SK-N-SH (cell line): ENCODE results near the gene ALX3. TPM values are rescaled to one million over a fixed set of nuclear protein-coding genes. Genes with fewer than 3 reads are reported as not detected.

Source experiments
- CTCF ChIA-PET: fragments of 300-600, 350-600 bp; formaldehyde crosslinking; extraction: SDS; loops from one replicate; lab custom pipeline; 2021; lab: Yijun Ruan, JAX
- POLR2A ChIA-PET: fragments of 350-600 bp; sonication (Branson Sonifier 250); formaldehyde crosslinking; extraction: SDS; loops from one replicate; lab custom pipeline; 2020; ENCODE audit warnings: antibody characterized with exemption, inconsistent platforms; lab: Yijun Ruan, JAX
- DNase-seq: peaks from one replicate; pipeline ENCODE4 v3.0.0; 2012
- H2AFZ ChIP-seq: fragments of 200-600 bp; sonication (generic); 2 replicates; pipeline ENCODE4 v1.8.1; 2016; ENCODE audit warnings: antibody characterized with exemption, mild to moderate bottlenecking, low read depth
- H3F3A ChIP-seq: fragments of 200-600 bp; sonication (generic); replicated peaks from 2 replicates; pipeline ENCODE3; 2016; ENCODE audit warnings: antibody characterized with exemption, mild to moderate bottlenecking; ENCODE audit not compliant: insufficient read depth
- H3K27ac ChIP-seq, 2 experiments: fragments of 200-500 bp in 1 of 2; fragments of 200-600 bp in 1 of 2; sonication (Bioruptor generic) in 1 of 2; sonication (generic), shearing (Covaris generic) in 1 of 2; 2 replicates each; pipeline versions ENCODE4 v1.5.1 to v1.6.1; 2014 to 2016; ENCODE audit warnings: low read depth in 2 of 2, inconsistent platforms in 1 of 2, low read length in 1 of 2, mild to moderate bottlenecking in 1 of 2, mixed read lengths in 1 of 2
- H3K27me3 ChIP-seq: fragments of 200-600 bp; sonication (generic), shearing (Covaris generic); 2 replicates; pipeline ENCODE4 v1.6.1; 2016; ENCODE audit warnings: mixed run types; ENCODE audit not compliant: insufficient read depth
- H3K36me3 ChIP-seq, 2 experiments: fragments of 200-500 bp in 1 of 2; fragments of 200-600 bp in 1 of 2; sonication (Bioruptor generic) in 1 of 2; sonication (generic) in 1 of 2; replicated peaks in 1 of 2; 2 replicates each; pipeline versions ENCODE3 to v1.5.1; 2014 to 2016; ENCODE audit warnings: low read length in 1 of 2, mild to moderate bottlenecking in 1 of 2; ENCODE audit not compliant: insufficient read depth in 2 of 2, control insufficient read depth in 1 of 2
- H3K4me1 ChIP-seq, 2 experiments: fragments of 200-500 bp in 1 of 2; fragments of 200-600 bp in 1 of 2; sonication (Bioruptor generic) in 1 of 2; sonication (generic), shearing (Covaris generic) in 1 of 2; 2 replicates each; pipeline versions ENCODE4 v1.5.1 to v1.6.1; 2014 to 2016; ENCODE audit warnings: low read depth in 1 of 2, low read length in 1 of 2, mixed run types in 1 of 2; ENCODE audit not compliant: insufficient read depth in 2 of 2, control insufficient read depth in 1 of 2
- H3K4me2 ChIP-seq: fragments of 200-600 bp; sonication (generic), shearing (Covaris generic); 2 replicates; pipeline ENCODE4 v1.6.1; 2017; ENCODE audit warnings: mixed run types
- H3K4me3 ChIP-seq, 2 experiments: fragments of 200-500 bp in 1 of 2; fragments of 200-600 bp in 1 of 2; sonication (Bioruptor generic) in 1 of 2; sonication (generic), shearing (Covaris generic) in 1 of 2; 2 replicates each; pipeline versions ENCODE4 v1.5.1 to v1.8.1; 2014 to 2016; ENCODE audit warnings: low read depth in 2 of 2, inconsistent platforms in 1 of 2, low read length in 1 of 2, mild to moderate bottlenecking in 1 of 2, mixed read lengths in 1 of 2, moderate library complexity in 1 of 2
- H3K79me2 ChIP-seq: fragments of 200-600 bp; sonication (generic); 2 replicates; pipeline ENCODE4 v1.8.1; 2017; ENCODE audit warnings: mild to moderate bottlenecking; ENCODE audit not compliant: insufficient read depth
- H3K9ac ChIP-seq: fragments of 200-600 bp; sonication (generic); 2 replicates; pipeline ENCODE4 v1.6.1; 2017; ENCODE audit warnings: mixed run types
- H3K9me2 ChIP-seq: fragments of 200-600 bp; sonication (generic); 2 replicates; pipeline ENCODE4 v1.6.1; 2017; ENCODE audit warnings: mixed run types
- H3K9me3 ChIP-seq: fragments of 200-600 bp; sonication (generic); 2 replicates; pipeline ENCODE4 v1.6.1; 2017; ENCODE audit warnings: mixed run types, mild to moderate bottlenecking, moderate library complexity
- H4K20me1 ChIP-seq: fragments of 200-600 bp; sonication (generic); 2 replicates; pipeline ENCODE4 v1.6.1; 2017; ENCODE audit warnings: mild to moderate bottlenecking, mixed run types; ENCODE audit not compliant: insufficient read depth
- ELF1 ChIP-seq: IDR thresholded peaks from 2 replicates; pipeline ENCODE4 v1.4.0; 2012
- EP300 ChIP-seq, 2 experiments: IDR thresholded peaks; 2 replicates each; pipeline versions ENCODE4 v1.4.0 to v1.6.1; 2012; ENCODE audit warnings: borderline replicate concordance in 1 of 2, low read depth in 1 of 2, low read length in 1 of 2
- EZH2phosphoT487 ChIP-seq: fragments of 200-600 bp; sonication (generic); IDR thresholded peaks from 2 replicates; pipeline ENCODE4 v1.6.1; 2017; ENCODE audit warnings: low read depth, mixed run types, mild to moderate bottlenecking, antibody characterized with exemption, moderate library complexity, borderline replicate concordance
- FOXJ3 ChIP-seq: sonication (generic); formaldehyde crosslinking; IDR thresholded peaks from 2 replicates; pipeline ENCODE4 v1.5.1; 2020; ENCODE audit warnings: mild to moderate bottlenecking, missing genetic modification reagents
- FOXM1 ChIP-seq: IDR thresholded peaks from 2 replicates; pipeline ENCODE4 v1.4.0; 2012; ENCODE audit warnings: low read depth, mild to moderate bottlenecking
- IRF3 ChIP-seq: fragments of 150-350 bp; IDR thresholded peaks from 2 replicates; pipeline ENCODE4 v1.6.1; 2016; ENCODE audit warnings: mild to moderate bottlenecking, low read depth, low read length
- JUND ChIP-seq: IDR thresholded peaks from 2 replicates; pipeline ENCODE4 v1.4.0; 2012
- MXI1 ChIP-seq: IDR thresholded peaks from 2 replicates; pipeline ENCODE4 v1.6.1; 2012; ENCODE audit warnings: mild to moderate bottlenecking, low read depth, low read length, improper control_type of control experiment
- NRF1 ChIP-seq: IDR thresholded peaks from 2 replicates; pipeline ENCODE4 v1.6.1; 2012; ENCODE audit warnings: low read depth, mild to moderate bottlenecking, low read length
- PBX3 ChIP-seq: IDR thresholded peaks from 2 replicates; pipeline ENCODE4; 2012
- POLR2AphosphoS5 ChIP-seq: IDR thresholded peaks from 2 replicates; pipeline ENCODE4 v1.6.1; 2012; ENCODE audit warnings: low read depth, low read length
- RAD21 ChIP-seq: IDR thresholded peaks from 2 replicates; pipeline ENCODE4 v1.6.1; 2012; ENCODE audit warnings: mild to moderate bottlenecking, low read length
- RCOR1 ChIP-seq: fragments of 150-350 bp; IDR thresholded peaks from 2 replicates; pipeline ENCODE4 v1.6.1; 2017; ENCODE audit warnings: antibody characterized with exemption, low read length
- REST ChIP-seq: IDR thresholded peaks from 2 replicates; pipeline ENCODE4 v1.6.1; 2012; ENCODE audit warnings: mild to moderate bottlenecking, low read depth, low read length, moderate library complexity
- RFX5 ChIP-seq: IDR thresholded peaks from 2 replicates; pipeline ENCODE4 v1.6.1; 2012; ENCODE audit warnings: mild to moderate bottlenecking, improper control_type of control experiment, low read length
- RXRA ChIP-seq: IDR thresholded peaks from 2 replicates; pipeline ENCODE4 v1.4.0; 2012; ENCODE audit warnings: low read depth, mild to moderate bottlenecking, borderline replicate concordance
- SIN3A ChIP-seq: IDR thresholded peaks from 2 replicates; pipeline ENCODE4 v1.6.1; 2012; ENCODE audit warnings: low read depth, mild to moderate bottlenecking, low read length, moderate library complexity, borderline replicate concordance
- TAF1 ChIP-seq: IDR thresholded peaks from 2 replicates; pipeline ENCODE4 v1.6.1; 2012; ENCODE audit warnings: low read depth, mild to moderate bottlenecking, low read length, moderate library complexity, borderline replicate concordance
- TCF12 ChIP-seq: IDR thresholded peaks from 2 replicates; pipeline ENCODE4 v1.4.0; 2012
- TEAD4 ChIP-seq: IDR thresholded peaks from 2 replicates; pipeline ENCODE4 v1.4.0; 2012; ENCODE audit warnings: mild to moderate bottlenecking, borderline replicate concordance; ENCODE audit not compliant: insufficient read depth
- ZBTB33 ChIP-seq: IDR thresholded peaks from 2 replicates; pipeline ENCODE4 v1.4.0; 2012; ENCODE audit warnings: low read depth, borderline replicate concordance
- WGBS: methylation state at CpG from one replicate; pipeline ENCODE4 v1.1.6; 2017; ENCODE audit warnings: low lambda C conversion rate; 5-methylcytosine and 5-hydroxymethylcytosine counted together
- polyA plus RNA-seq, 3 experiments: library from polyadenylated mRNA; depleted of rRNA; stranded (reverse); fragments of >200 nt; gene quantifications; 2 replicates each; pipeline ENCODE4 v1.2.3, GENCODE V29; 2012

ALX3 gene
- polyA plus RNA-seq, 1 of the 3 experiments (the other 2 are of a cell fraction): not detected

GRCh38 chr1:110091791-110092190 is 21.3 kb upstream of the ALX3 start:
- H3K36me3 ChIP-seq: no peaks in the 10 kb centered on the region
- 80% methylated on average over 3 of the region's 3 CpGs for WGBS
- no peak overlapping the region for H3K9ac ChIP-seq
- peaks cover 0 to 83% of the 10 kb centered on the region in 2 experiments; a peak in 2 of 4 replicates for H3K4me1 ChIP-seq
- H3K27me3 ChIP-seq: no peaks in the 10 kb centered on the region
- CTCF ChIA-PET: interaction anchor here (0.8 to 51.7 kb wide), 11 partner anchors 10 to 111 kb away, joined by 3 to 1768 read pairs (median 7); partner anchors contain the start of genes AHCYL1 and STRIP1
- H3K4me3 ChIP-seq: no peak overlapping the region
- no peak for DNase-seq
- H3K9me3 ChIP-seq: no peaks in the 10 kb centered on the region
- H3F3A ChIP-seq: no peaks in the 10 kb centered on the region
- TF ChIP-seq RAD21 (no peak), FOXM1 (no peak), POLR2AphosphoS5 (no peak), TCF12 (no peak), ZBTB33 (no peak), EP300 (IDR thresholded peaks at IDR 0.05; ENCODE audit: borderline replicate concordance in 1 of 2, low read depth in 1 of 2, low read length in 1 of 2) (no peak), TEAD4 (no peak), TAF1 (no peak), FOXJ3 (CRISPR knock-in tag) (no peak), RCOR1 (no peak), ELF1 (no peak), MXI1 (no peak)
- H3K4me2 ChIP-seq: no peak overlapping the region
- no peaks in the 10 kb centered on the region for H3K9me2 ChIP-seq
- POLR2A ChIA-PET: interaction anchor here (0.7 to 0.8 kb wide), 2 partner anchors 35 to 53 kb away, joined by 4 to 6 read pairs; no protein-coding TSS in a partner anchor
- H3K79me2 ChIP-seq: no peaks in the 10 kb centered on the region
- H3K27ac ChIP-seq: peak overlapping the region in 1 of 2 experiments; percentile 62; a peak in 2 of 4 replicates
- H4K20me1 ChIP-seq: no peaks in the 10 kb centered on the region
- no peak overlapping the region for H2AFZ ChIP-seq

- Histone ChIP-seq H3K27me3 (no peaks in the 10 kb centered on the region), H2AFZ (no peak overlapping the region), H4K20me1 (no peaks in the 10 kb centered on the region), H3K9ac (no peak overlapping the region), H3K27ac (peak overlapping the region in 1 of 2 experiments; percentile 62; a peak in 2 of 4 replicates), H3K9me3 (no peaks in the 10 kb centered on the region), H3K36me3 (no peaks in the 10 kb centered on the region), H3F3A (no peaks in the 10 kb centered on the region), H3K79me2 (no peaks in the 10 kb centered on the region), H3K9me2 (no peaks in the 10 kb centered on the region), H3K4me3 (no peak overlapping the region), H3K4me1 (peaks cover 0 to 83% of the 10 kb centered on the region in 2 experiments; a peak in 2 of 4 replicates), H3K4me2 (no peak overlapping the region)
- 68% methylated on average over 2 of the region's 2 CpGs for WGBS
- no peak for DNase-seq
- CTCF ChIA-PET: interaction anchor here (0.8 to 51.7 kb wide), 12 partner anchors 10 to 221 kb away, joined by 3 to 1768 read pairs (median 6); partner anchors contain the start of genes AHCYL1 and STRIP1
- POLR2A ChIA-PET: interaction anchor here (0.7 to 0.8 kb wide), 2 partner anchors 35 to 53 kb away, joined by 4 to 6 read pairs; no protein-coding TSS in a partner anchor
- no peak for TF ChIP-seq REST
- TF ChIP-seq EZH2phosphoT487: no peak
- no peak for TF ChIP-seq RFX5
- TF ChIP-seq EP300 (IDR thresholded peaks at IDR 0.05; ENCODE audit: borderline replicate concordance in 1 of 2, low read depth in 1 of 2, low read length in 1 of 2): no peak
- TF ChIP-seq MXI1: no peak
- TF ChIP-seq RXRA: no peak
- no peak for TF ChIP-seq FOXM1
- TF ChIP-seq TCF12: no peak
- no peak for TF ChIP-seq IRF3
- TF ChIP-seq SIN3A: no peak
- no peak for TF ChIP-seq PBX3
- TF ChIP-seq JUND: no peak
- no peak for TF ChIP-seq NRF1
These were observed 20.9 kb upstream of the ALX3 start for GRCh38 chr1:110091381-110091780.
